GM12878 (cell line): Measurements from ENCODE around the gene PPWD1. TPM values are rescaled to one million over a fixed set of nuclear protein-coding genes. Genes with fewer than 3 reads are reported as not detected.

ENCODE experiments used
- ATAC-seq: fragments of 200-7000 bp; cut with Tn5 transposase; 3 replicates; pipeline ENCODE4 v1.9.1; 2020; ENCODE audit warnings: mild to moderate bottlenecking, moderate library complexity
- BruUV-seq: library from RNA; stranded (reverse); fragments of 400-500 nt; replicated peaks from 2 replicates; lab custom pipeline; 2021; lab: Mats Ljungman, UMichigan
- CTCF ChIA-PET: fragments of 300-600 bp; sonication (Branson Sonifier 250); formaldehyde crosslinking; extraction: SDS; loops from one replicate; lab custom pipeline; 2021; ENCODE audit warnings: inconsistent platforms; lab: Yijun Ruan, JAX
- POLR2A ChIA-PET: fragments of 350-600 bp; formaldehyde crosslinking; extraction: SDS; loops from one replicate; lab custom pipeline; 2021; ENCODE audit warnings: inconsistent platforms; lab: Charles Lee
- RAD21 ChIA-PET: fragments of 300-600 bp; sonication (Branson Sonifier 250); formaldehyde crosslinking; loops from one replicate; lab custom pipeline; 2023; ENCODE audit warnings: antibody characterized with exemption; ENCODE audit not compliant: unreplicated experiment; lab: Charles Lee
- SMC1A ChIA-PET: fragments of 300-600 bp; sonication (Branson Sonifier 250); formaldehyde crosslinking; loops from one replicate; lab custom pipeline; 2023; ENCODE audit not compliant: unreplicated experiment, uncharacterized antibody; lab: Charles Lee
- DNase-seq: peaks from one replicate; pipeline ENCODE4 v3.0.0-alpha.2; 2011; ENCODE audit warnings: low read depth, low spot score
- FAIRE-seq: peaks from 3 replicates; lab custom pipeline; 2011; peaks lifted over from hg19 to GRCh38; lab: Jason Lieb, UNC
- H2AFZ ChIP-seq: 2 replicates; pipeline ENCODE4 v1.6.0; 2011; ENCODE audit warnings: low read depth, low read length, control low read depth; ENCODE audit not compliant: control insufficient read depth
- H3K27ac ChIP-seq: 2 replicates; pipeline ENCODE4 v1.5.1; 2011; ENCODE audit warnings: control low read depth; ENCODE audit not compliant: control insufficient read depth, insufficient read depth
- H3K27me3 ChIP-seq, 2 experiments: replicated peaks in 1 of 2; 2 replicates each; pipeline versions ENCODE4 v1.6.0 to v1.6.1; 2011; ENCODE audit warnings: low read length in 1 of 2; ENCODE audit not compliant: control insufficient read depth in 2 of 2, insufficient read depth in 2 of 2
- H3K36me3 ChIP-seq, 2 experiments: 2 replicates each; pipeline ENCODE4 v1.5.1; 2011; ENCODE audit warnings: low read length in 1 of 2; ENCODE audit not compliant: control insufficient read depth in 2 of 2, insufficient read depth in 2 of 2
- H3K4me1 ChIP-seq: 2 replicates; pipeline ENCODE4 v1.6.1; 2011; ENCODE audit warnings: mild to moderate bottlenecking, low read length, moderate library complexity, mixed read lengths; ENCODE audit not compliant: control insufficient read depth, insufficient read depth
- H3K4me2 ChIP-seq: 2 replicates; pipeline ENCODE4 v1.6.0; 2011; ENCODE audit warnings: control low read depth; ENCODE audit not compliant: control insufficient read depth, insufficient read depth
- H3K4me3 ChIP-seq: fragments of 200-600 bp; sonication (generic); 2 replicates; pipeline ENCODE4 v1.5.1; 2016
- H3K79me2 ChIP-seq: 2 replicates; pipeline ENCODE4 v1.6.0; 2011; ENCODE audit warnings: low read length; ENCODE audit not compliant: control insufficient read depth, insufficient read depth
- H3K9ac ChIP-seq: 2 replicates; pipeline ENCODE4 v1.8.0; 2011; ENCODE audit warnings: low read length, control low read depth, mixed read lengths; ENCODE audit not compliant: control insufficient read depth, insufficient read depth
- H3K9me3 ChIP-seq: replicated peaks from 3 replicates; pipeline ENCODE4 v1.5.1; 2011; ENCODE audit warnings: mild to moderate bottlenecking, low read length; ENCODE audit not compliant: control insufficient read depth, insufficient read depth
- H4K20me1 ChIP-seq: 2 replicates; pipeline ENCODE4 v1.6.0; 2011; ENCODE audit not compliant: control insufficient read depth, insufficient read depth
- CBX3 ChIP-seq: fragments of 200-600 bp; sonication (generic); IDR thresholded peaks from 2 replicates; pipeline ENCODE4 v1.6.1; 2016; ENCODE audit warnings: low read depth, borderline replicate concordance
- CHD1 ChIP-seq: IDR thresholded peaks from 2 replicates; pipeline ENCODE4 v1.6.1; 2012; ENCODE audit warnings: low read depth, low read length, improper control_type of control experiment
- CUX1 ChIP-seq: IDR thresholded peaks from 2 replicates; pipeline ENCODE4 v1.6.1; 2012; ENCODE audit warnings: improper control_type of control experiment, low read depth, low read length; ENCODE audit not compliant: insufficient replicate concordance
- DPF2 ChIP-seq: fragments of 450-650 bp; IDR thresholded peaks from 2 replicates; pipeline ENCODE4 v1.6.1; 2017; ENCODE audit warnings: mild to moderate bottlenecking
- ETV6 ChIP-seq, 2 experiments: fragments of 450-650 bp in 1 of 2; IDR thresholded peaks in 1 of 2; conservative IDR thresholded peaks in 1 of 2; 2 replicates each; pipeline ENCODE4 v1.6.1; 2014; ENCODE audit warnings: antibody characterized with exemption in 1 of 2, borderline replicate concordance in 1 of 2, low read depth in 1 of 2, mild to moderate bottlenecking in 1 of 2, moderate library complexity in 1 of 2
- GABPA ChIP-seq: IDR thresholded peaks from 2 replicates; pipeline ENCODE4 v1.6.1; 2014; ENCODE audit warnings: antibody characterized with exemption, low read depth, mild to moderate bottlenecking, inconsistent platforms
- IRF5 ChIP-seq: fragments of 450-650 bp; IDR thresholded peaks from 2 replicates; pipeline ENCODE4 v1.6.1; 2017; ENCODE audit warnings: borderline replicate concordance
- KAT2A ChIP-seq: conservative IDR thresholded peaks from 2 replicates; pipeline ENCODE4 v1.6.1; 2011; ENCODE audit warnings: low read depth, low read length; ENCODE audit not compliant: control insufficient read depth
- KDM1A ChIP-seq: fragments of 200-600 bp; sonication (generic); IDR thresholded peaks from 2 replicates; pipeline ENCODE4 v1.6.1; 2016; ENCODE audit warnings: borderline replicate concordance
- MEF2A ChIP-seq: IDR thresholded peaks from 2 replicates; pipeline ENCODE4 v1.6.1; 2011; ENCODE audit warnings: low read depth, mild to moderate bottlenecking, low read length, moderate library complexity; ENCODE audit not compliant: insufficient read depth
- PKNOX1 ChIP-seq: fragments of 450-650 bp; IDR thresholded peaks from 2 replicates; pipeline ENCODE4 v1.6.1; 2016; ENCODE audit warnings: mild to moderate bottlenecking
- RB1 ChIP-seq: fragments of 450-650 bp; formaldehyde crosslinking; IDR thresholded peaks from 2 replicates; pipeline ENCODE4 v1.6.1; 2017; ENCODE audit warnings: mild to moderate bottlenecking, borderline replicate concordance
- RFX5 ChIP-seq: IDR thresholded peaks from 2 replicates; pipeline ENCODE4 v1.6.1; 2011; ENCODE audit warnings: low read depth, low read length, improper control_type of control experiment
- SIN3A ChIP-seq: IDR thresholded peaks from 2 replicates; pipeline ENCODE4 v1.6.1; 2012; ENCODE audit warnings: low read depth, low read length, improper control_type of control experiment
- SMAD1 ChIP-seq: fragments of 450-650 bp; IDR thresholded peaks from 2 replicates; pipeline ENCODE4 v1.6.1; 2018; ENCODE audit warnings: mild to moderate bottlenecking, low read depth; ENCODE audit not compliant: partially characterized antibody
- YBX1 ChIP-seq: fragments of 450-650 bp; IDR thresholded peaks from 2 replicates; pipeline ENCODE4 v1.6.1; 2016; ENCODE audit warnings: antibody characterized with exemption
- ZNF217 ChIP-seq: fragments of 450-650 bp; IDR thresholded peaks from 2 replicates; pipeline ENCODE4 v1.6.1; 2017; ENCODE audit warnings: antibody characterized with exemption, mild to moderate bottlenecking
- ZNF384 ChIP-seq: IDR thresholded peaks from 2 replicates; pipeline ENCODE4 v1.6.1; 2012; ENCODE audit warnings: low read depth, mild to moderate bottlenecking, low read length, improper control_type of control experiment, borderline replicate concordance
- WGBS: methylation state at CpG from one replicate; pipeline ENCODE4 v1.1.6; 2016; ENCODE audit warnings: low lambda C conversion rate; ENCODE audit not compliant: insufficient replicate concordance, insufficient coverage; ENCODE audit errors: missing lambda C conversion rate; 5-methylcytosine and 5-hydroxymethylcytosine counted together
- in situ Hi-C: fragments of 300-500 bp; cut with MboI; formaldehyde crosslinking; loops from 9 replicates; pipeline ENCODE4 v1.14.3; 2018; ENCODE audit warnings: mixed read lengths
- intact Hi-C: fragments of 100-400 bp; cut with micrococcal nuclease; formaldehyde crosslinking; loops from one replicate; pipeline ENCODE4 v1.14.2; 2022; ENCODE audit not compliant: unreplicated experiment
- polyA plus RNA-seq, 11 experiments: library from polyadenylated mRNA; depleted of rRNA in 4 of 11; unstranded in 6 of 11; stranded (reverse) in 5 of 11; fragments of >200 nt; fragmentation: Nextera tagmentation in 4 of 11; fragmentation: Illumina TruSeq in 1 of 11; extraction: Ambion mirVana in 4 of 11; extraction: Trizol in 1 of 11; gene quantifications; 1 replicate in 1 of 11; 2 replicates in 10 of 11; pipeline versions ENCODE4 v1.2.1 to v1.2.3, GENCODE V29; 2011 to 2016; ENCODE audit warnings: inconsistent platforms in 2 of 11, missing spikeins in 2 of 11, low read depth in 1 of 11
- total RNA-seq, 4 experiments: library from RNA; depleted of rRNA in 3 of 4; stranded (reverse); fragments of >200 nt in 3 of 4; fragmentation: Illumina TruSeq in 1 of 4; extraction: Trizol in 1 of 4; gene quantifications; 2 replicates each; pipeline versions ENCODE4 v1.2.1 to v1.2.3, GENCODE V29; 2013 to 2021

The PPWD1 gene
- total and polyA plus RNA-seq, 10 of the 15 experiments (the other 5 are each of a cell fraction or from before 2014, with no cell fraction given), result 18.0 to 53.9 (median 43.2) TPM

- Histone ChIP-seq H3K79me2 (peaks cover 51% of the 10 kb centered on the region), H3K9ac (peak overlapping the region; percentile 91), H2AFZ (peak overlapping the region; percentile 94; the same call in 1 of the 2 replicates), H3K4me3 (peak overlapping the region; percentile 88), H3K9me3 (no peaks in the 10 kb centered on the region), H3K4me1 (no peaks in the 10 kb centered on the region), H3K36me3 (no peaks in the 10 kb centered on the region), H3K27ac (peak overlapping the region; percentile 83), H4K20me1 (no peaks in the 10 kb centered on the region), H3K4me2 (peak overlapping the region; percentile 95), H3K27me3 (no peaks in the 10 kb centered on the region)
- FAIRE-seq, result no peak
- ChIA-PET CTCF (interaction anchor here (0.9 kb wide), 1 partner anchor 16 kb away, joined by 3 read pairs; no protein-coding TSS in a partner anchor), SMC1A (interaction anchor here (0.6 to 1.2 kb wide), 8 partner anchors 8 to 439 kb away, joined by 3 to 7 read pairs (median 3); partner anchors contain the start of gene ADAMTS6), POLR2A (interaction anchor here (1.2 kb wide), 1 partner anchor 304 kb away, joined by 3 read pairs; no protein-coding TSS in a partner anchor), RAD21 (interaction anchor here (0.5 to 1.4 kb wide), 4 partner anchors 61 to 530 kb away, joined by 3 to 9 read pairs (median 4); partner anchors contain the start of gene CENPK)
- ATAC-seq, result no peak
- DNase-seq, result no peak
- intact Hi-C loops (no loop called here), in situ Hi-C loops (no loop called here)
- BruUV-seq, result no TSS peak
- WGBS, result 13% methylated on average over 9 of the region's 9 CpGs
- TF ChIP-seq MEF2A (no peak), GABPA (no peak), CUX1 (no peak), RFX5 (no peak), SMAD1 (no peak), CHD1 (no peak), ZNF384 (no peak), KAT2A (no peak), CBX3 (no peak), RB1 (no peak), PKNOX1 (no peak), SIN3A (no peak), KDM1A (no peak), ZNF217 (no peak), DPF2 (no peak), YBX1 (no peak), IRF5 (no peak), ETV6 (conservative IDR thresholded peaks at IDR 0.05 in 1 of 2, IDR thresholded peaks at IDR 0.05 in 1 of 2; ENCODE audit: borderline replicate concordance in 1 of 2, low read depth in 1 of 2) (no peak)
Measured at GRCh38 chr5:65623482-65623881, 60.4 kb downstream of the PPWD1 start.
